IMR-90 (cell line): Measurements from ENCODE around the gene IQUB. TPM values are rescaled to one million over a fixed set of nuclear protein-coding genes. Genes with fewer than 3 reads are reported as not detected.

ENCODE experiments used
- ATAC-seq: fragments of 200-7000 bp; cut with Tn5 transposase; 2 replicates; pipeline ENCODE4 v1.9.1; 2020; ENCODE audit warnings: low read depth, mild to moderate bottlenecking, moderate library complexity
- BruUV-seq: library from RNA; stranded (reverse); fragments of 400-500 nt; replicated peaks from 2 replicates; lab custom pipeline; 2021; lab: Mats Ljungman, UMichigan
- CTCF ChIA-PET: fragments of 300-600 bp; formaldehyde crosslinking; extraction: SDS; loops from one replicate; lab custom pipeline; 2021; ENCODE audit warnings: antibody characterized with exemption; lab: Yijun Ruan, JAX
- POLR2A ChIA-PET: fragments of 300-600 bp; sonication (Branson Sonifier 250); formaldehyde crosslinking; loops from one replicate; lab custom pipeline; 2022; ENCODE audit warnings: antibody characterized with exemption; ENCODE audit not compliant: unreplicated experiment; lab: Charles Lee
- DNase-seq: peaks from one replicate; pipeline ENCODE4 v3.0.0; 2013
- H2AFZ ChIP-seq: replicated peaks from 2 replicates; pipeline ENCODE3; 2013; ENCODE audit warnings: low read length, mild to moderate bottlenecking; ENCODE audit not compliant: poor library complexity
- H2AK5ac ChIP-seq: 2 replicates; pipeline ENCODE4 v1.6.1; 2013; ENCODE audit warnings: low read depth, low read length, inconsistent platforms
- H2AK9ac ChIP-seq: replicated peaks from 2 replicates; pipeline ENCODE3; 2013; ENCODE audit warnings: mild to moderate bottlenecking, low read depth, low read length, moderate library complexity; ENCODE audit not compliant: poor library complexity
- H2BK120ac ChIP-seq: 2 replicates; pipeline ENCODE4 v1.6.1; 2013; ENCODE audit warnings: low read depth, low read length, inconsistent platforms
- H2BK15ac ChIP-seq: 3 replicates; pipeline ENCODE4 v1.6.1; 2013; ENCODE audit warnings: low read depth, low read length, inconsistent platforms
- H2BK20ac ChIP-seq: 2 replicates; pipeline ENCODE4 v1.6.1; 2013; ENCODE audit warnings: low read depth, mild to moderate bottlenecking, inconsistent platforms, low read length, moderate library complexity
- H2BK5ac ChIP-seq: 2 replicates; pipeline ENCODE4 v1.6.1; 2013; ENCODE audit warnings: mild to moderate bottlenecking, low read depth, low read length, inconsistent platforms; ENCODE audit not compliant: poor library complexity, severe bottlenecking
- H3K14ac ChIP-seq: replicated peaks from 2 replicates; pipeline ENCODE4 v1.6.1; 2013; ENCODE audit warnings: low read depth, low read length, inconsistent platforms
- H3K18ac ChIP-seq: 2 replicates; pipeline ENCODE4 v1.6.1; 2013; ENCODE audit warnings: low read depth, low read length, control low read depth
- H3K23ac ChIP-seq: 2 replicates; pipeline ENCODE4 v1.6.1; 2013; ENCODE audit warnings: low read depth, low read length, inconsistent platforms
- H3K27ac ChIP-seq: 2 replicates; pipeline ENCODE4 v1.5.1; 2013; ENCODE audit warnings: mild to moderate bottlenecking, control low read depth, low read length; ENCODE audit not compliant: insufficient read depth
- H3K27me3 ChIP-seq: 2 replicates; pipeline ENCODE4 v1.6.1; 2013; ENCODE audit warnings: low read length; ENCODE audit not compliant: control insufficient read depth, insufficient read depth
- H3K36me3 ChIP-seq: 2 replicates; pipeline ENCODE4 v1.6.1; 2013; ENCODE audit warnings: low read length, mixed read lengths; ENCODE audit not compliant: control insufficient read depth, insufficient read depth
- H3K4ac ChIP-seq: 2 replicates; pipeline ENCODE4 v1.6.1; 2013; ENCODE audit warnings: low read depth, low read length, inconsistent platforms
- H3K4me1 ChIP-seq: 2 replicates; pipeline ENCODE4 v1.6.1; 2013; ENCODE audit warnings: low read length, mixed read lengths; ENCODE audit not compliant: control insufficient read depth, insufficient read depth
- H3K4me2 ChIP-seq: 2 replicates; pipeline ENCODE4 v1.6.1; 2013; ENCODE audit warnings: low read depth, mild to moderate bottlenecking, control low read depth, low read length, moderate library complexity
- H3K4me3 ChIP-seq: 2 replicates; pipeline ENCODE4 v1.5.1; 2013; ENCODE audit warnings: low read depth, mild to moderate bottlenecking, control low read depth, low read length, moderate library complexity; ENCODE audit not compliant: insufficient read depth
- H3K56ac ChIP-seq: 2 replicates; pipeline ENCODE4 v1.6.1; 2013; ENCODE audit warnings: low read length, inconsistent platforms; ENCODE audit not compliant: insufficient read depth; ENCODE audit errors: extremely low read depth
- H3K79me1 ChIP-seq, 2 experiments: 2 replicates each; pipeline ENCODE4 v1.6.1; 2013; ENCODE audit warnings: low read length in 2 of 2, inconsistent platforms in 1 of 2, low read depth in 1 of 2
- H3K9ac ChIP-seq: 2 replicates; pipeline ENCODE4 v1.6.1; 2013; ENCODE audit warnings: low read depth, low read length, control low read depth
- H3K9me1 ChIP-seq: 2 replicates; pipeline ENCODE4 v1.6.1; 2013; ENCODE audit warnings: low read length, inconsistent platforms; ENCODE audit not compliant: insufficient read depth
- H3K9me3 ChIP-seq: 2 replicates; pipeline ENCODE4 v1.6.1; 2013; ENCODE audit warnings: low read length; ENCODE audit not compliant: control insufficient read depth, insufficient read depth
- H4K20me1 ChIP-seq: 2 replicates; pipeline ENCODE4 v1.6.1; 2013; ENCODE audit warnings: low read length, inconsistent platforms; ENCODE audit not compliant: insufficient read depth
- H4K5ac ChIP-seq: 2 replicates; pipeline ENCODE4 v1.6.1; 2013; ENCODE audit warnings: mild to moderate bottlenecking, low read depth, low read length, control low read depth
- H4K8ac ChIP-seq, 2 experiments: 2 replicates each; pipeline ENCODE4 v1.6.1; 2013; ENCODE audit warnings: low read depth in 2 of 2, low read length in 2 of 2, control low read depth in 1 of 2, inconsistent platforms in 1 of 2
- H4K91ac ChIP-seq: 2 replicates; pipeline ENCODE4 v1.6.1; 2013; ENCODE audit warnings: low read depth, low read length, inconsistent platforms; ENCODE audit not compliant: insufficient read depth
- BHLHE40 ChIP-seq: fragments of 150-350 bp; IDR thresholded peaks from 2 replicates; pipeline ENCODE4 v1.6.1; 2016; ENCODE audit warnings: mild to moderate bottlenecking, low read depth, low read length
- CEBPB ChIP-seq: IDR thresholded peaks from 2 replicates; pipeline ENCODE4 v1.6.1; 2012; ENCODE audit warnings: low read depth, low read length, improper control_type of control experiment
- CHD1 ChIP-seq: IDR thresholded peaks from 2 replicates; pipeline ENCODE4 v1.6.1; 2012; ENCODE audit warnings: low read depth, low read length, improper control_type of control experiment
- CTCF ChIP-seq: conservative IDR thresholded peaks from 2 replicates; pipeline ENCODE4 v1.5.1; 2012; ENCODE audit warnings: mild to moderate bottlenecking, low read depth, low read length, improper control_type of control experiment
- ELK1 ChIP-seq: fragments of 150-350 bp; IDR thresholded peaks from 2 replicates; pipeline ENCODE4 v1.6.1; 2016; ENCODE audit warnings: low read depth, mild to moderate bottlenecking, low read length, moderate library complexity, borderline replicate concordance
- FOS ChIP-seq: fragments of 150-350 bp; IDR thresholded peaks from 2 replicates; pipeline ENCODE4 v1.6.1; 2016; ENCODE audit warnings: low read depth, low read length
- MAFK ChIP-seq: IDR thresholded peaks from 2 replicates; pipeline ENCODE4 v1.6.1; 2012; ENCODE audit warnings: low read depth, low read length, improper control_type of control experiment
- MAZ ChIP-seq: IDR thresholded peaks from 2 replicates; pipeline ENCODE4 v1.6.1; 2012; ENCODE audit warnings: low read depth, mild to moderate bottlenecking, low read length, improper control_type of control experiment, moderate library complexity, borderline replicate concordance
- MXI1 ChIP-seq: IDR thresholded peaks from 2 replicates; pipeline ENCODE4 v1.6.1; 2012; ENCODE audit warnings: low read depth, mild to moderate bottlenecking, low read length, moderate library complexity, borderline replicate concordance
- NFE2L2 ChIP-seq: fragments of 150-350 bp; IDR thresholded peaks from 2 replicates; pipeline ENCODE4 v1.6.1; 2016; ENCODE audit warnings: low read depth, mild to moderate bottlenecking, low read length
- POLR2A ChIP-seq: IDR thresholded peaks from 2 replicates; pipeline ENCODE4 v1.6.1; 2012; ENCODE audit warnings: mild to moderate bottlenecking, low read depth, low read length
- RAD21 ChIP-seq: IDR thresholded peaks from 2 replicates; pipeline ENCODE4 v1.6.1; 2012; ENCODE audit warnings: low read length, improper control_type of control experiment
- RCOR1 ChIP-seq: IDR thresholded peaks from 2 replicates; pipeline ENCODE4 v1.6.1; 2012; ENCODE audit warnings: mild to moderate bottlenecking, low read length, improper control_type of control experiment; ENCODE audit not compliant: insufficient replicate concordance
- RFX5 ChIP-seq: IDR thresholded peaks from 2 replicates; pipeline ENCODE4 v1.8.0; 2012; ENCODE audit warnings: low read depth, mild to moderate bottlenecking, low read length, moderate library complexity
- SMC3 ChIP-seq: fragments of 150-350 bp; IDR thresholded peaks from 2 replicates; pipeline ENCODE4 v1.6.1; 2016; ENCODE audit warnings: low read depth, mild to moderate bottlenecking, antibody characterized with exemption, low read length, moderate library complexity
- USF2 ChIP-seq: fragments of 150-350 bp; IDR thresholded peaks from 2 replicates; pipeline ENCODE4 v1.6.1; 2017; ENCODE audit warnings: mild to moderate bottlenecking, antibody characterized with exemption, low read length, low read depth
- WGBS, 2 experiments: methylation state at CpG; one replicate each; pipeline versions ENCODE4 v1.1.5 to v1.1.7; 2013; ENCODE audit warnings: missing lambda C conversion rate in 2 of 2; ENCODE audit not compliant: insufficient read length in 1 of 2; ENCODE audit errors: extremely low coverage in 2 of 2; 5-methylcytosine and 5-hydroxymethylcytosine counted together
- dilution Hi-C: fragments of 300-500 bp; cut with HindIII; formaldehyde crosslinking; loops from one replicate; pipeline ENCODE4 v1.14.3; 2018; ENCODE audit warnings: low sequenced_read_pairs; ENCODE audit not compliant: unreplicated experiment
- in situ Hi-C: fragments of 300-500 bp; cut with MboI; formaldehyde crosslinking; loops from 3 replicates; pipeline ENCODE4 v1.14.3; 2019; ENCODE audit warnings: low sequenced_read_pairs, inconsistent platforms, mixed read lengths
- intact Hi-C: fragments of 100-400 bp; cut with micrococcal nuclease; formaldehyde crosslinking; loops from 2 replicates; pipeline ENCODE4 v1.10.0; 2022
- polyA plus RNA-seq, 3 experiments: library from polyadenylated mRNA; depleted of rRNA; stranded (reverse); fragments of >200 nt; gene quantifications; 2 replicates each; pipeline ENCODE4 v1.2.3, GENCODE V29; 2012; ENCODE audit warnings: low replicate concordance in 1 of 3
- total RNA-seq: library from RNA; depleted of rRNA; stranded (reverse); fragments of >200 nt; gene quantifications from 2 replicates; pipeline ENCODE4 v1.2.3, GENCODE V29; 2012

IQUB gene
- total and polyA plus RNA-seq, 2 of the 4 experiments (the other 2 are of a cell fraction), result 0.05 to 0.18 TPM

- in situ Hi-C loops (no loop called here), dilution Hi-C loops (no loop called here), intact Hi-C loops (no loop called here)
- no peak overlapping the region for H3K56ac ChIP-seq
- no peak overlapping the region for H2BK20ac ChIP-seq
- no peak for DNase-seq
- ChIA-PET POLR2A (no interaction called here), CTCF (no interaction called here)
- no peak overlapping the region for H2AFZ ChIP-seq
- no peak overlapping the region for H3K4me3 ChIP-seq
- H2AK9ac ChIP-seq, result no peak overlapping the region
- H3K36me3 ChIP-seq, result no peaks in the 10 kb centered on the region
- H3K4ac ChIP-seq, result no peak overlapping the region
- H2BK5ac ChIP-seq, result no peak overlapping the region
- H3K18ac ChIP-seq, result no peak overlapping the region
- no peaks in the 10 kb centered on the region for H3K79me1 ChIP-seq
- no peak overlapping the region for H3K9ac ChIP-seq
- no peaks in the 10 kb centered on the region for H3K4me1 ChIP-seq
- H3K9me3 ChIP-seq, result no peaks in the 10 kb centered on the region
- no peak overlapping the region for H4K8ac ChIP-seq
- H2BK120ac ChIP-seq, result no peak overlapping the region
- no peak overlapping the region for H3K4me2 ChIP-seq
- H2AK5ac ChIP-seq, result no peak overlapping the region
- H3K27ac ChIP-seq, result no peak overlapping the region
- ATAC-seq, result no peak
- BruUV-seq, result no TSS peak
- H4K5ac ChIP-seq, result no peak overlapping the region
- no CpG with 5 or more reads among the region's 1 CpG for WGBS, 2 experiments
- no peaks in the 10 kb centered on the region for H4K20me1 ChIP-seq
- no peak overlapping the region for H3K14ac ChIP-seq
- TF ChIP-seq ELK1 (no peak), POLR2A (no peak), USF2 (no peak), RCOR1 (no peak), RFX5 (no peak), MXI1 (no peak), CEBPB (no peak), RAD21 (no peak), FOS (no peak), BHLHE40 (no peak), CTCF (no peak), SMC3 (no peak), MAZ (no peak), CHD1 (no peak), MAFK (no peak), NFE2L2 (no peak)
- H3K23ac ChIP-seq, result no peak overlapping the region
- H3K27me3 ChIP-seq, result no peaks in the 10 kb centered on the region; the same call in 1 of the 2 replicates
- H4K91ac ChIP-seq, result no peak overlapping the region
- no peaks in the 10 kb centered on the region for H3K9me1 ChIP-seq
- H2BK15ac ChIP-seq, result no peak overlapping the region
Observed at GRCh38 chr7:123571187-123571586, 36.8 kb upstream of the IQUB start.
